Measurements from ENCODE around the gene PWWP3B. TPM values are rescaled to one million over a fixed set of nuclear protein-coding genes. Genes with fewer than 3 reads are reported as not detected.
"Not testable (repeated sequence)": the region's sequence is repeated elsewhere in the genome, so short reads cannot be mapped to it uniquely, and the experiment has no call there.

The PWWP3B gene
- total RNA-seq, 1 experiment from 2014 or later = 0.26 TPM

GRCh38 chrX:106178826-106179225 is 10.7 kb downstream of the PWWP3B start:
- Histone ChIP-seq H3K18ac (ENCODE audit: insufficient read length, low read depth, low read length) (no peak overlapping the region), H3K4ac (ENCODE audit: low read depth, low read length) (no peak overlapping the region), H2AFZ (ENCODE audit: low read length) (no peak overlapping the region), H3T11ph (ENCODE audit: low read length) (no peak overlapping the region), H4K91ac (ENCODE audit: insufficient read length, low read depth, low read length) (no peak overlapping the region), H3K23me2 (ENCODE audit: insufficient read length, low read depth, low read length, poor library complexity, severe bottlenecking) (no peaks in the 10 kb centered on the region), H3K14ac (ENCODE audit: insufficient read depth, low read length) (no peak overlapping the region), H3K79me1 (ENCODE audit: insufficient read depth, low read depth, low read length, poor library complexity, severe bottlenecking) (no peaks in the 10 kb centered on the region), H3K27me3 (ENCODE audit: insufficient read depth, low read length) (no peaks in the 10 kb centered on the region), H4K5ac (ENCODE audit: insufficient read length, low read depth, low read length) (no peak overlapping the region), H3K4me1 (ENCODE audit: insufficient read depth, low read length) (no peaks in the 10 kb centered on the region), H2AK5ac (ENCODE audit: insufficient read length, low read length) (no peak overlapping the region), H3K23ac (ENCODE audit: insufficient read length, low read depth, low read length) (no peak overlapping the region), H3K9ac (ENCODE audit: extremely low read depth, insufficient read length, low read length) (no peak overlapping the region), H3K9me3 (ENCODE audit: control insufficient read depth, low read depth, low read length) (no peaks in the 10 kb centered on the region), H2BK120ac (ENCODE audit: low read depth, low read length, poor library complexity, severe bottlenecking) (no peak overlapping the region), H3K4me2 (ENCODE audit: insufficient read depth, insufficient read length, low read length) (no peak overlapping the region), H2BK12ac (ENCODE audit: insufficient read length, low read depth, low read length) (no peak overlapping the region), H2BK20ac (ENCODE audit: low read depth, low read length, poor library complexity, severe bottlenecking) (no peak overlapping the region), H4K20me1 (ENCODE audit: control insufficient read depth, insufficient read depth, insufficient read length) (no peaks in the 10 kb centered on the region), H2BK5ac (ENCODE audit: insufficient read length, low read length) (no peak overlapping the region), H2BK15ac (ENCODE audit: low read depth, low read length) (no peak overlapping the region), H3K79me2 (ENCODE audit: insufficient read depth, low read length) (no peaks in the 10 kb centered on the region), H4K8ac (replicated peaks; ENCODE audit: insufficient read length, low read depth, low read length) (no peak overlapping the region), H3K27ac (ENCODE audit: insufficient read length, low read depth, low read length) (no peak overlapping the region), H3K56ac (ENCODE audit: insufficient read length, low read depth, low read length) (no peak overlapping the region)
- H3K27ac Mint-ChIP-seq = no peak overlapping the region
- TF ChIP-seq CTCF (conservative IDR thresholded peaks at IDR 0.05) = no peak
- WGBS (ENCODE audit: extremely low coverage, insufficient read length, low lambda C conversion rate) = no CpG with 5 or more reads among the region's 5 CpGs
- no peaks in the 10 kb centered on the region; the same call in 1 of the 2 replicates for H3K27me3 Mint-ChIP-seq (ENCODE audit: low read depth)
- no peak overlapping the region for H3K4me3 Mint-ChIP-seq
- H3K9me3 Mint-ChIP-seq = peaks cover 51 to 88% of the 10 kb centered on the region in 2 experiments
- no peak for DNase-seq
- H3K4me1 Mint-ChIP-seq = peaks cover 3 to 9% of the 10 kb centered on the region in 2 experiments; a peak in 3 of 4 replicates
- peaks cover 0 to 2% (median 0%) of the 10 kb centered on the region in 3 experiments; a peak in 4 of 7 replicates for H3K36me3 Mint-ChIP-seq (ENCODE audit: insufficient read depth in 1 of 3, low read depth in 3 of 3)

GRCh38 chrX:106183685-106184084 is 15.6 kb downstream of the PWWP3B start:
- not testable (repeated sequence) for DNase-seq; H2BK12ac ChIP-seq (ENCODE audit: insufficient read length, low read depth, low read length); H3K23me2 ChIP-seq (ENCODE audit: insufficient read length, low read depth, low read length, poor library complexity, severe bottlenecking); H2BK20ac ChIP-seq (ENCODE audit: low read depth, low read length, poor library complexity, severe bottlenecking); H3K27ac Mint-ChIP-seq; H4K91ac ChIP-seq (ENCODE audit: insufficient read length, low read depth, low read length); H3K27ac ChIP-seq (ENCODE audit: insufficient read length, low read depth, low read length); H3K4ac ChIP-seq (ENCODE audit: low read depth, low read length); H3K4me1 ChIP-seq (ENCODE audit: insufficient read depth, low read length); H2AK5ac ChIP-seq (ENCODE audit: insufficient read length, low read length); H3K23ac ChIP-seq (ENCODE audit: insufficient read length, low read depth, low read length); H3K4me1 Mint-ChIP-seq; H4K20me1 ChIP-seq (ENCODE audit: control insufficient read depth, insufficient read depth, insufficient read length); H3K4me2 ChIP-seq (ENCODE audit: insufficient read depth, insufficient read length, low read length); H3K4me3 Mint-ChIP-seq; H3K27me3 Mint-ChIP-seq (ENCODE audit: low read depth); H3K9ac ChIP-seq (ENCODE audit: extremely low read depth, insufficient read length, low read length); H3K79me1 ChIP-seq (ENCODE audit: insufficient read depth, low read depth, low read length, poor library complexity, severe bottlenecking); H3K18ac ChIP-seq (ENCODE audit: insufficient read length, low read depth, low read length); H2BK15ac ChIP-seq (ENCODE audit: low read depth, low read length); H4K8ac ChIP-seq (replicated peaks; ENCODE audit: insufficient read length, low read depth, low read length); H3T11ph ChIP-seq (ENCODE audit: low read length); H3K79me2 ChIP-seq (ENCODE audit: insufficient read depth, low read length); H4K5ac ChIP-seq (ENCODE audit: insufficient read length, low read depth, low read length); H2BK5ac ChIP-seq (ENCODE audit: insufficient read length, low read length); H3K56ac ChIP-seq (ENCODE audit: insufficient read length, low read depth, low read length); H3K36me3 Mint-ChIP-seq (ENCODE audit: insufficient read depth in 1 of 3, low read depth in 3 of 3); H3K27me3 ChIP-seq (ENCODE audit: insufficient read depth, low read length); H3K14ac ChIP-seq (ENCODE audit: insufficient read depth, low read length); H2BK120ac ChIP-seq (ENCODE audit: low read depth, low read length, poor library complexity, severe bottlenecking); H2AFZ ChIP-seq (ENCODE audit: low read length)
- peaks cover 12% of the 10 kb centered on the region for H3K9me3 ChIP-seq (ENCODE audit: control insufficient read depth, low read depth, low read length)
- H3K9me3 Mint-ChIP-seq = peaks cover 72 to 91% of the 10 kb centered on the region in 2 experiments
- no CpG with 5 or more reads among the region's 6 CpGs for WGBS (ENCODE audit: extremely low coverage, insufficient read length, low lambda C conversion rate)

Data from H9 (cell line).